ENCODE results near the gene CEBPB. TPM values are rescaled to one million over a fixed set of nuclear protein-coding genes. Genes with fewer than 3 reads are reported as not detected.

Gene CEBPB
- total and polyA plus RNA-seq, 4 donors, result 19.7 to 61.8 (median 29.2) TPM

- no peak overlapping the region for H3K27ac ChIP-seq (ENCODE audit: low read depth in 1 of 2, low read length in 2 of 2)
- H3K9ac ChIP-seq (ENCODE audit: low read depth in 1 of 2, low read length in 2 of 2), result no peak overlapping the region
- DNase-seq (ENCODE audit: low spot score), result no peak
- 72% methylated on average over 4 of the region's 4 CpGs for whole genome bisulfite sequencing
- H3K4me3 ChIP-seq (ENCODE audit: low read depth in 1 of 3, low read length in 3 of 3), result no peak overlapping the region
- H3K4me1 ChIP-seq (ENCODE audit: control insufficient read depth in 4 of 4, insufficient read depth in 4 of 4, low read length in 3 of 4), result no peaks in the 10 kb centered on the region
- H3K36me3 ChIP-seq (ENCODE audit: control insufficient read depth in 4 of 4, insufficient read depth in 3 of 4, low read depth in 1 of 4, low read length in 3 of 4), result no peaks in the 10 kb centered on the region
- TF ChIP-seq EGR1 (IDR thresholded peaks at IDR 0.05; ENCODE audit: low read depth in 2 of 2) (no peak), JUND (IDR thresholded peaks at IDR 0.05) (no peak), RXRA (IDR thresholded peaks at IDR 0.05) (no peak), CTCF (IDR thresholded peaks at IDR 0.05; ENCODE audit: low read depth, low read length, missing input control) (no peak), YY1 (IDR thresholded peaks at IDR 0.05) (no peak), HNF4G (IDR thresholded peaks at IDR 0.05) (no peak), FOXA1 (IDR thresholded peaks at IDR 0.05) (no peak), HNF4A (conservative IDR thresholded peaks at IDR 0.05) (no peak), GABPA (IDR thresholded peaks at IDR 0.05 in 1 of 2, conservative IDR thresholded peaks at IDR 0.05 in 1 of 2) (no peak), NR2F2 (IDR thresholded peaks at IDR 0.05) (no peak)
- TF ChIP-seq, protein P1, sequence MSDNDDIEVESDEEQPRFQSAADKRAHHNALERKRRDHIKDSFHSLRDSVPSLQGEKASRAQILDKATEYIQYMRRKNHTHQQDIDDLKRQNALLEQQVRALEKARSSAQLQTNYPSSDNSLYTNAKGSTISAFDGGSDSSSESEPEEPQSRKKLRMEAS (IDR thresholded peaks at IDR 0.05), result no peak
- H3K9me3 ChIP-seq (ENCODE audit: control insufficient read depth in 4 of 4, low read length in 3 of 4), result no peaks in the 10 kb centered on the region
- no peaks in the 10 kb centered on the region for H3K27me3 ChIP-seq (ENCODE audit: control insufficient read depth in 4 of 4, insufficient read depth in 4 of 4, low read length in 3 of 4)
These were observed 46.7 kb downstream of the CEBPB start for GRCh38 chr20:50237349-50237748.

DNA sequence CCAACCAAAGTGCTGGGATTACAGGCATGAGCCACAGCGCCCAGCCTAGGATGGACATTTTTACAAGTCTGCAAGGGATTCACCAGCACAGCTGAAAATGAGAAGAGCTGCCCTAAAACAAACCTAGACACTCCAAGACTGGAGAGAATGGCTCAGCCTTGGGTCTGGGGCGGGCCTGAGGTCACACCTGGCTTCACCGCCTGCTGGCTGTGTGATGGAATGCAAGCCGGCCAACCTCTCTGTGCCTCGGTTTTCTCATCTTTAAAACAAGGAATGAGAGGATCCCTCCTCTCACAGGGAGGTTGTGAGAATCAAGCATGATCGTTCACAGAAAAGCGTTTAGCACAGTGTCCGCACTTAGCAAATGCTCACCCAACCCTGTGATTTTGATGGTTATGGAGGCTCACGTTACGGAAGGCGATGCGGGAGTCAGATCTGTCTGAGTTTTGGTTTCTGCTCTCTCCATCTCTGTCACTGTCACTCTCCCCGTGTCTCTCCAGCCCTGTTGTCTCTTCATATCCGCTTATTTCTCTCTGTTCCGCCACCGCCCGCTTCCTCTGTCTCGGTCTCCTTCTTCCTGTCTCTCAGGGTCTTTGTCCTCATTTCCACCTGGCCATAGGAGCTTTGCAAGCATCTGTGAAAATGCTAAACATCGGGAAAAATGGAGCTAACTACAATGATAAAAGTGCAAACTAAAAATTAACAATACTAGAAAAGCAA, 47.6 kb downstream of the CEBPB start:
- no peak overlapping the region for H3K4me3 ChIP-seq (ENCODE audit: low read depth in 1 of 3, low read length in 3 of 3)
- no peaks in the 10 kb centered on the region for H3K36me3 ChIP-seq (ENCODE audit: control insufficient read depth in 4 of 4, insufficient read depth in 3 of 4, low read depth in 1 of 4, low read length in 3 of 4)
- H3K27ac ChIP-seq (ENCODE audit: low read depth in 1 of 2, low read length in 2 of 2), result no peak overlapping the region
- DNase-seq (ENCODE audit: low spot score), result no peak
- H3K4me1 ChIP-seq (ENCODE audit: control insufficient read depth in 4 of 4, insufficient read depth in 4 of 4, low read length in 3 of 4), result no peaks in the 10 kb centered on the region
- H3K27me3 ChIP-seq (ENCODE audit: control insufficient read depth in 4 of 4, insufficient read depth in 4 of 4, low read length in 3 of 4), result no peaks in the 10 kb centered on the region
- TF ChIP-seq, protein P2, sequence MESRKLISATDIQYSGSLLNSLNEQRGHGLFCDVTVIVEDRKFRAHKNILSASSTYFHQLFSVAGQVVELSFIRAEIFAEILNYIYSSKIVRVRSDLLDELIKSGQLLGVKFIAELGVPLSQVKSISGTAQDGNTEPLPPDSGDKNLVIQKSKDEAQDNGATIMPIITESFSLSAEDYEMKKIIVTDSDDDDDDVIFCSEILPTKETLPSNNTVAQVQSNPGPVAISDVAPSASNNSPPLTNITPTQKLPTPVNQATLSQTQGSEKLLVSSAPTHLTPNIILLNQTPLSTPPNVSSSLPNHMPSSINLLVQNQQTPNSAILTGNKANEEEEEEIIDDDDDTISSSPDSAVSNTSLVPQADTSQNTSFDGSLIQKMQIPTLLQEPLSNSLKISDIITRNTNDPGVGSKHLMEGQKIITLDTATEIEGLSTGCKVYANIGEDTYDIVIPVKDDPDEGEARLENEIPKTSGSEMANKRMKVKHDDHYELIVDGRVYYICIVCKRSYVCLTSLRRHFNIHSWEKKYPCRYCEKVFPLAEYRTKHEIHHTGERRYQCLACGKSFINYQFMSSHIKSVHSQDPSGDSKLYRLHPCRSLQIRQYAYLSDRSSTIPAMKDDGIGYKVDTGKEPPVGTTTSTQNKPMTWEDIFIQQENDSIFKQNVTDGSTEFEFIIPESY (IDR thresholded peaks at IDR 0.05), result no peak
- TF ChIP-seq TAF1 (conservative IDR thresholded peaks at IDR 0.05), result no peak
- TF ChIP-seq, protein P1 (IDR thresholded peaks at IDR 0.05), result no peak
- no peak for TF ChIP-seq EGR1 (IDR thresholded peaks at IDR 0.05; ENCODE audit: low read depth in 2 of 2)
- TF ChIP-seq SP1 (IDR thresholded peaks at IDR 0.05), result no peak
- no peak for TF ChIP-seq CTCF (IDR thresholded peaks at IDR 0.05; ENCODE audit: low read depth, low read length, missing input control)
- no peak for TF ChIP-seq REST (IDR thresholded peaks at IDR 0.05)
- TF ChIP-seq RXRA (IDR thresholded peaks at IDR 0.05), result no peak
- H3K9me3 ChIP-seq (ENCODE audit: control insufficient read depth in 4 of 4, low read length in 3 of 4), result no peaks in the 10 kb centered on the region
- H3K9ac ChIP-seq (ENCODE audit: low read depth in 1 of 2, low read length in 2 of 2), result no peak overlapping the region
- WGBS, result 83% methylated on average over 19 of the region's 19 CpGs

All from liver (tissue), 9 donors.